ENCODE results near the gene OR56A5. TPM values are rescaled to one million over a fixed set of nuclear protein-coding genes. Genes with fewer than 3 reads are reported as not detected.

Gene OR56A5
- total RNA-seq, 1 donor from 2014 or later, result not detected

GRCh38 chr11:5955586-5955985 is 12.7 kb downstream of the OR56A5 start:
- no peak for DNase-seq
- no peak for ATAC-seq
- Histone ChIP-seq H3K9me3 (no peaks in the 10 kb centered on the region), H3K4me3 (no peak overlapping the region), H3K27me3 (ENCODE audit: low read depth) (no peaks in the 10 kb centered on the region), H3K27ac (no peak overlapping the region), H3K4me1 (no peaks in the 10 kb centered on the region), H3K36me3 (no peaks in the 10 kb centered on the region)
- TF ChIP-seq, protein P1, sequence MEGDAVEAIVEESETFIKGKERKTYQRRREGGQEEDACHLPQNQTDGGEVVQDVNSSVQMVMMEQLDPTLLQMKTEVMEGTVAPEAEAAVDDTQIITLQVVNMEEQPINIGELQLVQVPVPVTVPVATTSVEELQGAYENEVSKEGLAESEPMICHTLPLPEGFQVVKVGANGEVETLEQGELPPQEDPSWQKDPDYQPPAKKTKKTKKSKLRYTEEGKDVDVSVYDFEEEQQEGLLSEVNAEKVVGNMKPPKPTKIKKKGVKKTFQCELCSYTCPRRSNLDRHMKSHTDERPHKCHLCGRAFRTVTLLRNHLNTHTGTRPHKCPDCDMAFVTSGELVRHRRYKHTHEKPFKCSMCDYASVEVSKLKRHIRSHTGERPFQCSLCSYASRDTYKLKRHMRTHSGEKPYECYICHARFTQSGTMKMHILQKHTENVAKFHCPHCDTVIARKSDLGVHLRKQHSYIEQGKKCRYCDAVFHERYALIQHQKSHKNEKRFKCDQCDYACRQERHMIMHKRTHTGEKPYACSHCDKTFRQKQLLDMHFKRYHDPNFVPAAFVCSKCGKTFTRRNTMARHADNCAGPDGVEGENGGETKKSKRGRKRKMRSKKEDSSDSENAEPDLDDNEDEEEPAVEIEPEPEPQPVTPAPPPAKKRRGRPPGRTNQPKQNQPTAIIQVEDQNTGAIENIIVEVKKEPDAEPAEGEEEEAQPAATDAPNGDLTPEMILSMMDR (IDR thresholded peaks at IDR 0.05), result no peak
- intact Hi-C loops (cut with DNase I), result no loop called here

- no peak for DNase-seq
- ATAC-seq, result no peak
- no peaks in the 10 kb centered on the region for H3K27me3 ChIP-seq (ENCODE audit: low read depth)
- TF ChIP-seq, protein P1 (IDR thresholded peaks at IDR 0.05), result no peak
- H3K4me3 ChIP-seq, result no peak within 1 kb of the TSS
- intact Hi-C loops (cut with DNase I), result no loop called here
- H3K4me1 ChIP-seq, result no peaks in the 10 kb centered on the region
- H3K9me3 ChIP-seq, result no peaks in the 10 kb centered on the region
- H3K27ac ChIP-seq, result no peak within 1 kb of the TSS
- no peaks in the 10 kb centered on the region for H3K36me3 ChIP-seq
Observed at GRCh38 chr11:5941951-5942350, 26.3 kb downstream of the OR56A5 start, which contains the start of gene OR56A3. TSS of gene OR56A3 (plus strand) at chr11:5942251. CDS start at chr11:5947347, 5,096 bp downstream.

GRCh38 chr11:5940748-5941147 is 27.5 kb downstream of the OR56A5 start:
- ATAC-seq (no peak), DNase-seq (no peak)
- TF ChIP-seq, protein P1 (IDR thresholded peaks at IDR 0.05), result no peak

DNA sequence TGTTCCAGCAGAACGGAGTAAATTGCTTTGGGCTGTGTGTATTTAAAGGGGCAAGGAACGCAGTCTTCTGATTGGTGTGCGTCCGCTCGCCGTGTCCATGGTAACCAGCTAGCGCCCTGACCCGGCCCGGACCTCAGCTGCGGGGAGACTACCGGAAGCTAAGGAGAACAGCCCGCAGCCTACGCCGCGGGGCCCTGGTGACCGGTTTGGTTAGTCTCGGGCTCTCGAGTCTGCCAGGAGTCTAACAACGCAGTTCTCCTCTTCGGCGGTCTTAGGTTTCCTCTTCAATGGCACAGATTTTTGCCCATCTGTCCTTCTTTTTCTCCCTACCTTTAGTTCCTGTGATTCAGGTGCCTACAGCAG is 29.7 kb downstream of the OR56A5 start:
- Histone ChIP-seq H3K27ac (no peak overlapping the region), H3K36me3 (no peaks in the 10 kb centered on the region), H3K9me3 (no peaks in the 10 kb centered on the region), H3K4me1 (no peaks in the 10 kb centered on the region), H3K4me3 (no peak overlapping the region), H3K27me3 (ENCODE audit: low read depth) (no peaks in the 10 kb centered on the region)
- DNase-seq (no peak), ATAC-seq (no peak)
- TF ChIP-seq, protein P1 (IDR thresholded peaks at IDR 0.05), result no peak
- intact Hi-C loops (cut with DNase I), result no loop called here

More at GRCh38 chr11:5940748-5941147, 27.5 kb downstream of the OR56A5 start:
- no peaks in the 10 kb centered on the region for H3K36me3 ChIP-seq
- no peaks in the 10 kb centered on the region for H3K9me3 ChIP-seq
- no peaks in the 10 kb centered on the region for H3K4me1 ChIP-seq
- intact Hi-C loops (cut with DNase I), result no loop called here
- no peaks in the 10 kb centered on the region for H3K27me3 ChIP-seq (ENCODE audit: low read depth)
- no peak overlapping the region for H3K4me3 ChIP-seq
- H3K27ac ChIP-seq, result no peak overlapping the region

DNA sequence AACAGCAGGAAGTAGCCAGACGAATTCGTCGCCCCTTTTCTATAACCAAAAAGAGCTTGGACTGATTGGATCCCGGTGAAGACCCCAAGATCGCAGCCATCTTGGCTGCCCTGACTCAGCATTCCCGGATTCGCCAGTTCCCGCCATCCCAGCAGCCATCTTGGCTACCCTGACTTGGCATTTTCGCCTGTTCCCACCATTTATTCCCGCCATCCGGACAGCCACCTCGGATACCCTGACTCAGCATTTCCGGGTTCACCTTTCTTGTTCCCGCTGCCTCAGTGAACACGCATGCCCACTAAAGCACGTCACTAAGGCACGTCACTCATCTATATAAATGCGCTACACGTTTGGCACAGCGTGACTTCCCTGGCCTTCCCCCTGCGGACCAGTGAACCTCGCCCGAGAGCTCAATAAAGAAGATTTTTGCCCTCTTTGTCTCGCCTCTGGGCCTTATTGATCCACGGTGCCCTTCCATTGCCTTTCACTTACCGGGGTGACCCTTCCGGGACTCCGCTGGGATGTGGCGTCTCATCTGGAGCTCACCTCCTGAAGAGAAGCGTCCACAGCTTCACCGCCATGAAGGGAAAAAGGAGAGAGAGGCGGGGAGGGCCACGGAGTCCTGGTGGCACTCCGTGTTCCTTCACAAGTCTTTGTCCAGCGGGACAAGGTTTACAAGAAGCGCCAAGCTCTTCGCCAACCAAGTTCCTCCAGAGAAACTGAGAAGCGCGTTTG is 30.3 kb downstream of the OR56A5 start:
- TF ChIP-seq, protein P1 (IDR thresholded peaks at IDR 0.05), result no peak
- Histone ChIP-seq H3K4me3 (no peak overlapping the region), H3K27me3 (ENCODE audit: low read depth) (no peaks in the 10 kb centered on the region), H3K4me1 (no peaks in the 10 kb centered on the region), H3K36me3 (no peaks in the 10 kb centered on the region), H3K27ac (no peak overlapping the region), H3K9me3 (no peaks in the 10 kb centered on the region)
- intact Hi-C loops (cut with DNase I), result no loop called here
- no peak for DNase-seq
- ATAC-seq, result no peak

Measured in lower lobe of right lung (tissue), 2 donors.